Liver (tissue), 9 donors: ENCODE measurements around the gene DIP2A. TPM values are rescaled to one million over a fixed set of nuclear protein-coding genes. Genes with fewer than 3 reads are reported as not detected.

Source experiments
- DNase-seq: peaks from one replicate; pipeline ENCODE4 v3.0.0-alpha.2; 2017; ENCODE audit warnings: low spot score
- H3K27ac ChIP-seq, 2 donors: one replicate each; pipeline ENCODE4 v1.7.0; 2013; ENCODE audit warnings: inconsistent platforms in 2 of 2, low read length in 2 of 2, control low read depth in 1 of 2, low read depth in 1 of 2, mild to moderate bottlenecking in 1 of 2
- H3K27me3 ChIP-seq, 4 donors: one replicate each; pipeline versions ENCODE4 v1.6.1 to v1.7.0; 2013; ENCODE audit warnings: low read length in 3 of 4, inconsistent platforms in 1 of 4, mild to moderate bottlenecking in 1 of 4, moderate library complexity in 1 of 4; ENCODE audit not compliant: control insufficient read depth in 4 of 4, insufficient read depth in 4 of 4
- H3K36me3 ChIP-seq, 4 donors: one replicate each; pipeline versions ENCODE4 v1.6.1 to v1.7.0; 2013; ENCODE audit warnings: low read length in 3 of 4, mild to moderate bottlenecking in 3 of 4, low read depth in 1 of 4, moderate library complexity in 1 of 4; ENCODE audit not compliant: control insufficient read depth in 4 of 4, insufficient read depth in 3 of 4
- H3K4me1 ChIP-seq, 4 donors: one replicate each; pipeline versions ENCODE4 v1.6.1 to v1.7.0; 2013; ENCODE audit warnings: low read length in 3 of 4, mild to moderate bottlenecking in 3 of 4, moderate library complexity in 1 of 4; ENCODE audit not compliant: control insufficient read depth in 4 of 4, insufficient read depth in 4 of 4
- H3K4me3 ChIP-seq, 3 donors: one replicate each; pipeline versions ENCODE4 v1.6.1 to v1.7.0; 2013; ENCODE audit warnings: low read length in 3 of 3, control low read depth in 1 of 3, low read depth in 1 of 3, mild to moderate bottlenecking in 1 of 3
- H3K9ac ChIP-seq, 2 donors: one replicate each; pipeline ENCODE4 v1.7.0; 2013; ENCODE audit warnings: low read length in 2 of 2, mild to moderate bottlenecking in 2 of 2, moderate library complexity in 2 of 2, control low read depth in 1 of 2, low read depth in 1 of 2
- H3K9me3 ChIP-seq, 4 donors: one replicate each; pipeline versions ENCODE4 v1.6.1 to v1.7.0; 2013; ENCODE audit warnings: low read length in 3 of 4; ENCODE audit not compliant: control insufficient read depth in 4 of 4
- EGR1 ChIP-seq, 2 donors: IDR thresholded peaks; 2 replicates each; pipeline ENCODE4 v1.6.1; 2016 to 2018; ENCODE audit warnings: antibody characterized with exemption in 2 of 2, low read depth in 2 of 2
- FOXA1 ChIP-seq: IDR thresholded peaks from 2 replicates; pipeline ENCODE4 v1.6.1; 2016; ENCODE audit warnings: antibody characterized with exemption
- FOXA2 ChIP-seq: IDR thresholded peaks from 2 replicates; pipeline ENCODE4 v1.6.1; 2016; ENCODE audit warnings: antibody characterized with exemption
- GABPA ChIP-seq, 2 donors: IDR thresholded peaks in 1 of 2; conservative IDR thresholded peaks in 1 of 2; 2 replicates each; pipeline ENCODE4 v1.6.1; 2016; ENCODE audit warnings: antibody characterized with exemption in 2 of 2, mild to moderate bottlenecking in 1 of 2, moderate library complexity in 1 of 2
- HNF4A ChIP-seq, 2 donors: conservative IDR thresholded peaks; 2 replicates each; pipeline ENCODE4 v1.6.1; 2016; ENCODE audit warnings: antibody characterized with exemption in 2 of 2, mild to moderate bottlenecking in 2 of 2
- JUND ChIP-seq, 2 donors: IDR thresholded peaks; 2 replicates each; pipeline ENCODE4 v1.6.1; 2016; ENCODE audit warnings: antibody characterized with exemption in 2 of 2
- NR2F2 ChIP-seq: IDR thresholded peaks from 2 replicates; pipeline ENCODE4 v1.6.1; 2016; ENCODE audit warnings: antibody characterized with exemption
- RAD21 ChIP-seq, 2 donors: IDR thresholded peaks; 2 replicates each; pipeline ENCODE4 v1.6.1; 2016; ENCODE audit warnings: antibody characterized with exemption in 2 of 2, mild to moderate bottlenecking in 2 of 2
- REST ChIP-seq: IDR thresholded peaks from 2 replicates; pipeline ENCODE4 v1.6.1; 2016; ENCODE audit warnings: antibody characterized with exemption, mild to moderate bottlenecking
- RXRA ChIP-seq, 2 donors: IDR thresholded peaks; 2 replicates each; pipeline ENCODE4 v1.6.1; 2017 to 2018; ENCODE audit warnings: antibody characterized with exemption in 2 of 2, mild to moderate bottlenecking in 1 of 2
- TAF1 ChIP-seq: conservative IDR thresholded peaks from 2 replicates; pipeline ENCODE4 v1.6.1; 2016; ENCODE audit warnings: antibody characterized with exemption, mild to moderate bottlenecking
- ZBTB33 ChIP-seq: IDR thresholded peaks from 2 replicates; pipeline ENCODE4 v1.6.1; 2016; ENCODE audit warnings: antibody characterized with exemption
- WGBS: extraction: QIAGEN DNeasy Blood & Tissue Kit; methylation state at CpG from one replicate; pipeline ENCODE4 v1.1.7; 2013; 5-methylcytosine and 5-hydroxymethylcytosine counted together
- polyA plus RNA-seq, 2 donors: library from polyadenylated mRNA; stranded (reverse) in 1 of 2; unstranded in 1 of 2; fragments of 200-250 nt in 1 of 2; fragments of >200 nt in 1 of 2; fragmentation: Nextera tagmentation in 1 of 2; extraction: Ambion mirVana in 1 of 2; gene quantifications; one replicate each; pipeline versions ENCODE4 v1.2.1 to v1.2.3, GENCODE V29; 2013 to 2015
- total RNA-seq, 2 donors: library from RNA; depleted of rRNA; stranded (reverse); fragments of >200 nt; gene quantifications; one replicate each; pipeline ENCODE4 v1.2.3, GENCODE V29; 2014
- TF ChIP-seq, protein P1 (sequence below): IDR thresholded peaks from 2 replicates; pipeline ENCODE4 v1.6.1; 2016; ENCODE audit warnings: antibody characterized with exemption
- donor health status: healthy.
- donor health status: healthy.
- donor health status: healthy.
- donor health status: healthy.
- donor health status: healthy.

Gene DIP2A
- total and polyA plus RNA-seq, 4 donors: 3.8 to 21.7 (median 7.5) TPM

GRCh38 chr21:46538851-46539666 is 80.4 kb downstream of the DIP2A start:
- H3K27ac ChIP-seq: no peak overlapping the region
- DNase-seq: no peak
- WGBS: 96% methylated on average over 11 of the region's 11 CpGs
- no peaks in the 10 kb centered on the region for H3K9me3 ChIP-seq
- no peaks in the 10 kb centered on the region for H3K27me3 ChIP-seq
- no peak overlapping the region for H3K9ac ChIP-seq
- no peak for TF ChIP-seq EGR1 (IDR thresholded peaks at IDR 0.05; ENCODE audit: low read depth in 2 of 2)
- H3K36me3 ChIP-seq: peaks cover 7 to 74% (median 27%) of the 10 kb centered on the region in 4 donors
- no peaks in the 10 kb centered on the region for H3K4me1 ChIP-seq
- H3K4me3 ChIP-seq: no peak overlapping the region

DNA sequence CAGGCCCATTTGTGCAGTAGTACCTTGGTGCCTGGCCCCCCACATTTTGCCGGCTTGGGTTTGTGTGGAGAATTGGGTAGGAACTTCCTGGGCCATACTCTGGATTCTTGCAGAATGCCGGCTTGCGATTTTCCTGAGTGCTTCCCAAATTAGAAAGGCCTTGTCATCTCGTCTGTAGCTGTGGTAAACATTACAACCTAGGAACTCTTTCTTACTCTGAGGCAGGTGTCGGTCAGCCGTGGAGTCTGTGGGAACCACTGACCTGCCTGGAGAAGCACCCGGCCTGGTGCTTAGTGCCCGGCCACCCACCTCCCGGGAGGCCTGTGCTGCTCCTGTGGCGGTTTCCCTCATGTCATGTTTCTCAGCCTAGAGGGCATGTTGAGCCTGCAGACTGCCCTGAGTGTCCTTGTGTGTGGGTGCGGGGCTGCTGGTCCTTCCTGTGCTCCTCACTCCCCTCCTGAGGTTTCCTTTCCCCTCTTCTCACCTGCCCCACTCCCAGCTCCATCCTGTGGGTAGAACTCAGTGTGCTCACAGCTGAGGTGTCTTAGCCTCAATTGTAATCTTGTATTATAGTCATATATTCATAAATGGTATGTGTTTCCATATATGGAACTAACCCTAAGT is 81.5 kb downstream of the DIP2A start:
- no peak for DNase-seq
- Histone ChIP-seq H3K27ac (no peak overlapping the region), H3K4me1 (no peaks in the 10 kb centered on the region), H3K36me3 (peaks cover 7 to 72% (median 26%) of the 10 kb centered on the region in 4 donors), H3K4me3 (no peak overlapping the region), H3K27me3 (no peaks in the 10 kb centered on the region), H3K9me3 (no peaks in the 10 kb centered on the region), H3K9ac (no peak overlapping the region)
- WGBS: 94% methylated on average over 11 of the region's 11 CpGs
- TF ChIP-seq FOXA1 (no peak), FOXA2 (no peak), GABPA (IDR thresholded peaks at IDR 0.05 in 1 of 2, conservative IDR thresholded peaks at IDR 0.05 in 1 of 2) (no peak), ZBTB33 (no peak), TAF1 (no peak), RAD21 (IDR thresholded peaks at IDR 0.05) (no peak), EGR1 (IDR thresholded peaks at IDR 0.05; ENCODE audit: low read depth in 2 of 2) (no peak), HNF4A (conservative IDR thresholded peaks at IDR 0.05) (no peak), REST (no peak), JUND (IDR thresholded peaks at IDR 0.05) (no peak), RXRA (IDR thresholded peaks at IDR 0.05) (no peak), NR2F2 (no peak)
- TF ChIP-seq, protein P1, sequence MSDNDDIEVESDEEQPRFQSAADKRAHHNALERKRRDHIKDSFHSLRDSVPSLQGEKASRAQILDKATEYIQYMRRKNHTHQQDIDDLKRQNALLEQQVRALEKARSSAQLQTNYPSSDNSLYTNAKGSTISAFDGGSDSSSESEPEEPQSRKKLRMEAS: no peak
